ENCODE measurements around the gene MYL7. TPM values are rescaled to one million over a fixed set of nuclear protein-coding genes. Genes with fewer than 3 reads are reported as not detected.
A peak's percentile ranks its signal among the peaks of the same experiment; 100 is the strongest.

MYL7 gene
- total RNA-seq, 1 donor from 2014 or later: 0.82 TPM

- peak overlapping the region; percentile 23 for H3K4me3 Mint-ChIP-seq (ENCODE audit: unreplicated experiment)
- no peak for TF ChIP-seq CTCF (IDR thresholded peaks at IDR 0.05; ENCODE audit: unreplicated experiment)
- no peak for DNase-seq (ENCODE audit: low spot score)
- peaks cover 5% of the 10 kb centered on the region for H3K27me3 Mint-ChIP-seq (ENCODE audit: unreplicated experiment)
- H3K27ac Mint-ChIP-seq (ENCODE audit: unreplicated experiment): no peak overlapping the region
- H3K36me3 Mint-ChIP-seq (ENCODE audit: low read depth, unreplicated experiment): peaks cover 16% of the 10 kb centered on the region
- peaks cover 7% of the 10 kb centered on the region for H3K4me1 Mint-ChIP-seq (ENCODE audit: unreplicated experiment)
- H3K9me3 Mint-ChIP-seq (ENCODE audit: unreplicated experiment): peaks cover 4% of the 10 kb centered on the region
Measured at GRCh38 chr7:44122529-44122928, 18.6 kb downstream of the MYL7 start.

DNA sequence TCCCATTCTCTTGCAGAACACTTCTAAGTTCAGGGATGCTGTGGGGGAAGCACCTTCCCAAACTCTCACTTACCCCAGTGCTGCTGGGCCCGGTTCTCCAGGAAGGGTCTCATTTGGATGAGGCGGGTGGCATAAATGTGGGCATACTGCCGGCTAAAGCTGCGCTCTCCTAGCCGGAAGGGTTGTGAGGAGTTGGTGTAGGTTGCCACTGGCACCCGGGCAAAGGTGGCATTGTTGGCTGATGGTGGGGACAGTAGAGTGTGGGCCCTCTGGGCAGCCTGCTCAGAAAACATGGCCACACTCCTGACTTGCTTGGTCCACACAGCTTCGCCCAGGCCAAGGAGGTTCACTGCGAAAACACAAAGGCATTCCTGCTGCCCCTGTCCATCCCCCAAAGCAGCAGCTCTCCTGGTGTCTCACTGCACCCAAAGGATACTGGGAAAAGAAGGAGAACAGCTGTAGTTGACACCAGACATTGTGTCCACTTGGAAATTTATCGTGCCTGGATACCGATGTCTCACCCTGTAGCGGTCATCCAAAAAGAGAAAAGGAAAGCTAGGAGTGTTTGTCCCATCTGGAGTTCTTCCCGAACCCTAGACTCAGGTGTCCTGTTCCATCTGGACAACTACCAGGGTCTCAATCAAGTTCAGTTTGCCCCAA is 19.2 kb downstream of the MYL7 start:
- no peak overlapping the region for H3K27ac Mint-ChIP-seq (ENCODE audit: unreplicated experiment)

DNA sequence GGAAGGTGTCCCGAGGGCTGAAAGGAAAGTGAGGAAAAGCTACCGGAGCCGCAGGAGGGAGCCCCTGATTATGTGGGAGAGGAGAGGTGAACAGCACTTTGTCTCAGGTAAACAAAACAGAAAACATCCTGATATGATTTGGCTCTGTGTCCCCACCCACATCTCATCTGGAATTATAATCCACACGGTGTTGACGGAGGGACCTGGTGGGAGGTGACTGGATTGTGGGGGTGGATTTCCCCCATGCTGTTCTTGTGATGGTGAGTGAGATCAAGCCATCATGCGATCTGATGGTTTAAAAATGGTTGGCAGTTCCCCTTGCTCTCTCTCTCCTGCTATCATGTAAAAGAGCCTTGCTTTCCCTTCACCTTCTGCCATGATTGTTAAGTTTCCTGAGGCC is 20.7 kb downstream of the MYL7 start:
- Mint-ChIP-seq H3K4me3 (ENCODE audit: unreplicated experiment) (no peak overlapping the region), H3K27me3 (ENCODE audit: unreplicated experiment) (peaks cover 9% of the 10 kb centered on the region), H3K9me3 (ENCODE audit: unreplicated experiment) (no peaks in the 10 kb centered on the region), H3K4me1 (ENCODE audit: unreplicated experiment) (peaks cover 7% of the 10 kb centered on the region), H3K36me3 (ENCODE audit: low read depth, unreplicated experiment) (peaks cover 14% of the 10 kb centered on the region), H3K27ac (ENCODE audit: unreplicated experiment) (no peak overlapping the region)
- TF ChIP-seq CTCF (IDR thresholded peaks at IDR 0.05; ENCODE audit: unreplicated experiment): no peak
- no peak for DNase-seq (ENCODE audit: low spot score)

More for the DNA sequence above, 19.2 kb downstream of the MYL7 start:
- peaks cover 3% of the 10 kb centered on the region for H3K9me3 Mint-ChIP-seq (ENCODE audit: unreplicated experiment)
- H3K4me1 Mint-ChIP-seq (ENCODE audit: unreplicated experiment): peaks cover 7% of the 10 kb centered on the region
- DNase-seq (ENCODE audit: low spot score): no peak
- H3K4me3 Mint-ChIP-seq (ENCODE audit: unreplicated experiment): no peak overlapping the region
- H3K36me3 Mint-ChIP-seq (ENCODE audit: low read depth, unreplicated experiment): peaks cover 14% of the 10 kb centered on the region
- TF ChIP-seq CTCF (IDR thresholded peaks at IDR 0.05; ENCODE audit: unreplicated experiment): no peak
- H3K27me3 Mint-ChIP-seq (ENCODE audit: unreplicated experiment): peaks cover 9% of the 10 kb centered on the region

DNA sequence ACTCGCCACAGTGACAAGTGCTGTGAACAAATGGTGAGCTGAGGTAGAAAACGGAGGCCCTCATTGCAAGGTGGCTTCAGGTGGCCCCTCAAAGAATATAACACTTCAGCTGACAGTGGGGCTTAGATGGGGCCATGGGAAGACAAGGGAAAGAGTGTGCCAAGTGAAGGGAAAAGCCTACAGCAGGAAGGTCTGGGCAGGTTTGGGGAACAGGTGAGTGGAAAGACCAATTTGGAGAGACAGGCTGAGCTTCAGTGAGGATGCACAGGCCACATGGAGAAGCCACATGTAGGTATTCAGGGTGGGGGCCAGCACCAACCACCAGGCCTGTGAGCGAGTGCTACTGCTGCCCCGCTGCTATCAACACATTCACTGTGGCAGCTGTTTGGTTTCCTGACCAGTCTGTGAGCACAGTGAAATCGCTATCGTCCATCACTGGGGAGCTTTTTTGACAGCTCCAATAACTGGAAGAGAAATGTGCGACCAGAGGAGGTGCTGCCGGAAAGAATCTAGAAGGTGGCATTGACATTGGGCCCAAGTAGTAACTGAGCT is 21.2 kb downstream of the MYL7 start:
- Mint-ChIP-seq H3K9me3 (ENCODE audit: unreplicated experiment) (no peaks in the 10 kb centered on the region), H3K27ac (ENCODE audit: unreplicated experiment) (no peak overlapping the region), H3K4me3 (ENCODE audit: unreplicated experiment) (no peak overlapping the region), H3K27me3 (ENCODE audit: unreplicated experiment) (peaks cover 7% of the 10 kb centered on the region), H3K4me1 (ENCODE audit: unreplicated experiment) (peaks cover 7% of the 10 kb centered on the region), H3K36me3 (ENCODE audit: low read depth, unreplicated experiment) (peaks cover 14% of the 10 kb centered on the region)
- TF ChIP-seq CTCF (IDR thresholded peaks at IDR 0.05; ENCODE audit: unreplicated experiment): no peak
- DNase-seq (ENCODE audit: low spot score): no peak

DNA sequence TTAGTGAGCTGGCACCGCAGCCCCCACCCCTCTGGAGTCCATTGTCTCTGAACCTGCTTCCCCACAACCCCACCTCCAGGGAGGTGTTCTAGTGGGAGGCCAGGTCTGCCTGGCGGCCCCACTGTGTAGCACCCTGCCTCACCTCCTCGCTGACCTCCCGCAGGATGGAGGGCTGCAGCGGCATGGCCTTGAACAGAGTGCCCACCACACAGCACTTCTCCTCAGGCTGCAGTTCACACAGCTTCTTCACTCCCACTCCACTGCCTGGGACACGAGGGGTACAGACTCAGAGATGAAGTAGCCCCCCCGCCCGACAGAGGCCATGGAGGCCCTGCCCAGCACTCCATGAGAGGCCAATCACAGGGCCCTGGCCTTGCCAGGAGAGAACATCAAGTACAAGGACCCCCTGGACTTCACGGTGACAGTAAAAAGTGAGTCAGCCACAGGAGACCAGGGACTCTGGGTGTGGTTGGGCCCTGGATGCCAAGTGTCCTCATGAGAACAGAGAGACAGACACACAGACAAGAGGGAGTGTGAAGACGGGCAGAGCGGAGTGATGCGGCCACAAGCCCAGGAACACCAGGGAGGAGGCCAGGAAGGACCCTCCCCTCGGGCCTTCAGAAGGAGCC is 23.2 kb downstream of the MYL7 start:
- TF ChIP-seq CTCF (IDR thresholded peaks at IDR 0.05; ENCODE audit: unreplicated experiment): no peak
- Mint-ChIP-seq H3K27me3 (ENCODE audit: unreplicated experiment) (peaks cover 7% of the 10 kb centered on the region), H3K9me3 (ENCODE audit: unreplicated experiment) (no peaks in the 10 kb centered on the region), H3K36me3 (ENCODE audit: low read depth, unreplicated experiment) (peaks cover 18% of the 10 kb centered on the region), H3K27ac (ENCODE audit: unreplicated experiment) (no peak overlapping the region), H3K4me1 (ENCODE audit: unreplicated experiment) (peaks cover 4% of the 10 kb centered on the region), H3K4me3 (ENCODE audit: unreplicated experiment) (no peak overlapping the region)
- no peak for DNase-seq (ENCODE audit: low spot score)
